Heart left ventricle (tissue), 16 donors: ENCODE results near the gene DNAJB13. TPM values are rescaled to one million over a fixed set of nuclear protein-coding genes. Genes with fewer than 3 reads are reported as not detected.

Experiments used
- ATAC-seq, 4 donors: fragments of 200-7000 bp; cut with Tn5 transposase; one replicate each; pipeline ENCODE4 v1.9.1; 2020 to 2022; ENCODE audit warnings: moderate library complexity in 4 of 4, mild to moderate bottlenecking in 3 of 4, moderate number of reproducible peaks in 1 of 4
- DNase-seq, 5 donors: peaks; one replicate each; pipeline ENCODE4 v3.0.0-alpha.2; 2020
- H3K27ac ChIP-seq, 12 donors: fragments of 200-600 bp; sonication (generic) in 4 of 12; one replicate each; pipeline versions ENCODE4 v1.5.0 to v1.8.0; 2016 to 2022; ENCODE audit warnings: mild to moderate bottlenecking in 2 of 12
- H3K27me3 ChIP-seq, 9 donors: fragments of 200-600 bp; sonication (generic) in 2 of 9; one replicate each; pipeline versions ENCODE4 v1.5.1 to v1.8.0; 2016 to 2022; ENCODE audit warnings: mild to moderate bottlenecking in 3 of 9
- H3K36me3 ChIP-seq, 9 donors: fragments of 200-600 bp; sonication (generic) in 2 of 9; one replicate each; pipeline versions ENCODE4 v1.5.0 to v1.8.0; 2018 to 2022; ENCODE audit warnings: mild to moderate bottlenecking in 2 of 9
- H3K4me1 ChIP-seq, 12 donors: fragments of 200-600 bp; sonication (generic) in 4 of 12; one replicate each; pipeline versions ENCODE4 v1.5.0 to v1.8.0; 2016 to 2022; ENCODE audit warnings: mild to moderate bottlenecking in 3 of 12
- H3K4me3 ChIP-seq, 12 donors: fragments of 200-600 bp; sonication (generic) in 4 of 12; one replicate each; pipeline versions ENCODE4 v1.5.0 to v1.8.0; 2017 to 2022; ENCODE audit warnings: mild to moderate bottlenecking in 9 of 12, moderate library complexity in 4 of 12
- H3K9me3 ChIP-seq, 12 donors: fragments of 200-600 bp; sonication (generic) in 4 of 12; one replicate each; pipeline versions ENCODE4 v1.5.0 to v1.8.0; 2016 to 2022; ENCODE audit warnings: mild to moderate bottlenecking in 1 of 12
- CTCF ChIP-seq, 12 donors: fragments of 200-600 bp; sonication (generic) in 4 of 12; IDR thresholded peaks; one replicate each; pipeline versions ENCODE4 v1.5.0 to v1.8.0; 2018 to 2022; ENCODE audit warnings: antibody characterized with exemption in 12 of 12, mild to moderate bottlenecking in 5 of 12
- POLR2A ChIP-seq, 2 donors: fragments of 450-650 bp; IDR thresholded peaks; one replicate each; pipeline ENCODE4 v1.6.1; 2017; ENCODE audit warnings: antibody characterized with exemption in 2 of 2, mild to moderate bottlenecking in 2 of 2, moderate library complexity in 2 of 2
- WGBS, 4 donors: extraction: QIAGEN DNeasy Blood & Tissue Kit in 2 of 4; methylation state at CpG; one replicate each; pipeline versions ENCODE4 v1.1.5 to v1.1.7; 2013 to 2018; 5-methylcytosine and 5-hydroxymethylcytosine counted together
- intact Hi-C, 10 donors: fragments of 100-400 bp; cut with DNase I; formaldehyde crosslinking; loops; one replicate each; pipeline versions ENCODE4 v1.11.1 to v1.14.2; 2022
- polyA plus RNA-seq, 2 donors: library from polyadenylated mRNA; stranded (reverse); fragments of 200-250 nt; gene quantifications; one replicate each; pipeline ENCODE4 v1.2.3, GENCODE V29; 2013
- total RNA-seq, 9 donors: library from RNA; depleted of rRNA in 2 of 9; stranded (reverse); fragments of >200 nt in 2 of 9; fragmentation: NEBNext Ultra II Directional in 3 of 9; extraction: Animal tissue kit (Norgen Biotek cat#: 25700) in 3 of 9; gene quantifications; one replicate each; pipeline versions ENCODE4 v1.1.0 to v1.2.4, GENCODE V29; 2016 to 2023
- donor health status: ischemic (EF 13 %, LVEDD 7.1; RV severe dilation, severe dysfunction).
- donor health status: healthy with polysubstance abuse.
- donor health status: DM: no; HTN: yes; CAD: no.
- donor health status: DM: no; HTN: no; CAD: no.
- donor health status: ischemic (EF 25% LVEDD 6.9; RV normal size, moderate dysfunction).
- donor health status: ischemic (EF 25% LVEDD 5.7; RV mildly dilated, moderate dysfunction).
- donor health status: healthy.
- donor health status: DM: yes; HTN: yes; CAD: no.
- donor health status: ischemic (EF 35%, LVEDD 5.7; RV mildly dilated, moderate dysfunction).
- donor health status: nonischemic (EF 11% LVEDD 7.7; RV severe dilation, severe dysfunction).
- donor health status: DM: yes; HTN: yes; CAD: no.
- donor health status: PGD.
- donor health status: ischemic (EF 29% LVEDD 5.4; RV normal size, mild dysfunction).
- donor health status: nonischemic (EF 23%, LVEDD 6.1; RV moderate dilation, normal function).

Gene DNAJB13
- total and polyA plus RNA-seq, 11 donors, result 0.14 TPM; not detected in 10

- H3K27me3 ChIP-seq, result no peaks in the 10 kb centered on the region
- ATAC-seq, result no peak
- H3K27ac ChIP-seq, result no peak overlapping the region
- no peak overlapping the region for H3K4me3 ChIP-seq
- peaks cover 0 to 7% (median 0%) of the 10 kb centered on the region in 12 donors for H3K4me1 ChIP-seq
- no peaks in the 10 kb centered on the region for H3K9me3 ChIP-seq
- TF ChIP-seq CTCF (IDR thresholded peaks at IDR 0.05) (no peak), POLR2A (IDR thresholded peaks at IDR 0.05) (no peak)
- no peak for DNase-seq
- peaks cover 3 to 100% (median 89%) of the 10 kb centered on the region in 9 donors for H3K36me3 ChIP-seq
- intact Hi-C loops, result no loop called here
Measured at GRCh38 chr11:73913472-73913871, 37.4 kb upstream of the DNAJB13 start.

- Histone ChIP-seq H3K4me3 (no peak overlapping the region), H3K36me3 (peaks cover 3 to 100% (median 94%) of the 10 kb centered on the region in 9 donors), H3K9me3 (no peaks in the 10 kb centered on the region), H3K4me1 (peaks cover 0 to 7% (median 0%) of the 10 kb centered on the region in 12 donors), H3K27me3 (no peaks in the 10 kb centered on the region), H3K27ac (no peak overlapping the region)
- no peak for DNase-seq
- WGBS, 4 donors, result 75 to 77% (median 77%) methylated on average over 4 of the region's 4 CpGs
- ATAC-seq, result no peak
- intact Hi-C loops, result no loop called here
- TF ChIP-seq CTCF (IDR thresholded peaks at IDR 0.05) (no peak), POLR2A (IDR thresholded peaks at IDR 0.05) (no peak)
Measured at GRCh38 chr11:73914284-73914683, 36.5 kb upstream of the DNAJB13 start.

GRCh38 chr11:73916435-73916834, 34.4 kb upstream of the DNAJB13 start:
- DNase-seq, result no peak
- Histone ChIP-seq H3K9me3 (no peaks in the 10 kb centered on the region), H3K36me3 (peaks cover 3 to 100% (median 99%) of the 10 kb centered on the region in 9 donors), H3K4me3 (no peak overlapping the region), H3K27ac (no peak overlapping the region), H3K4me1 (peaks cover 0 to 7% (median 0%) of the 10 kb centered on the region in 12 donors), H3K27me3 (no peaks in the 10 kb centered on the region)
- TF ChIP-seq CTCF (IDR thresholded peaks at IDR 0.05) (no peak), POLR2A (IDR thresholded peaks at IDR 0.05) (no peak)
- 77 to 90% (median 84%) methylated on average over 1 of the region's 1 CpG for WGBS, 4 donors
- intact Hi-C loops, result no loop called here
- ATAC-seq, result no peak

- peaks cover 0 to 7% (median 0%) of the 10 kb centered on the region in 12 donors for H3K4me1 ChIP-seq
- intact Hi-C loops, result no loop called here
- no peaks in the 10 kb centered on the region for H3K27me3 ChIP-seq
- no peaks in the 10 kb centered on the region for H3K9me3 ChIP-seq
- ATAC-seq, result no peak
- H3K4me3 ChIP-seq, result no peak overlapping the region
- DNase-seq, result no peak
- H3K36me3 ChIP-seq, result peaks cover 3 to 100% (median 91%) of the 10 kb centered on the region in 9 donors
- TF ChIP-seq CTCF (IDR thresholded peaks at IDR 0.05) (no peak), POLR2A (IDR thresholded peaks at IDR 0.05) (no peak)
- no peak overlapping the region for H3K27ac ChIP-seq
- 97 to 99% (median 98%) methylated on average over 4 of the region's 4 CpGs for WGBS, 4 donors
Measured at GRCh38 chr11:73921180-73921579, 29.6 kb upstream of the DNAJB13 start.
